Renal cortex interstitium (tissue), 15 donors: ENCODE results near the gene ATXN8OS. TPM values are rescaled to one million over a fixed set of nuclear protein-coding genes. Genes with fewer than 3 reads are reported as not detected.
"Not testable (repeated sequence)": the region's sequence is repeated elsewhere in the genome, so short reads cannot be mapped to it uniquely, and the experiment has no call there.

ENCODE experiments used
- DNase-seq, 11 donors: peaks; one replicate each; pipeline ENCODE4 v3.0.0-alpha.2; 2013; ENCODE audit warnings: low read depth in 9 of 11, low spot score in 4 of 11; ENCODE audit errors: extremely low read depth in 1 of 11
- long read RNA-seq, 16 experiments: transcript quantifications; one replicate each; lab custom pipeline, GENCODE V29; 2026
- polyA plus RNA-seq, 3 donors: library from polyadenylated mRNA; unstranded; fragments of 120-200 nt; gene quantifications; one replicate each; pipeline ENCODE4 v1.2.1, GENCODE V29; 2013; ENCODE audit not compliant: insufficient read length in 3 of 3

The ATXN8OS gene
- under 1 TPM; 0.25 to 0.46 (median 0.44) TPM for polyA plus RNA-seq
- long read RNA-seq, donor 1 = 0 reads
- long read RNA-seq, donor 2 = 0 reads
- long read RNA-seq, donor 3 = 0 reads
- long read RNA-seq, donor 4 = 0 reads
- long read RNA-seq, donor 5 = 0 reads
- long read RNA-seq, donor 6 = 0 reads
- long read RNA-seq, donor 7 = 0 reads
- long read RNA-seq, donor 8 = 0 reads
- long read RNA-seq, donor 9 = 0 reads
- long read RNA-seq, donor 10 = 0 reads
- long read RNA-seq, donor 11 = 0 reads
- long read RNA-seq, donor 12 = 0 reads
- long read RNA-seq, donor 13 = 0 reads
- long read RNA-seq, donor 14 = 0 reads
- long read RNA-seq, donor 15 = 0 reads
- long read RNA-seq, donor 16 = 0 reads

- peak in 6 of 11 donors; percentile 8 to 26 (median 11) for DNase-seq
Measured at GRCh38 chr13:70107498-70108281, at the start of gene ATXN8OS. Gene ATXN8OS (plus strand): TSS chr13:70107826.

DNA sequence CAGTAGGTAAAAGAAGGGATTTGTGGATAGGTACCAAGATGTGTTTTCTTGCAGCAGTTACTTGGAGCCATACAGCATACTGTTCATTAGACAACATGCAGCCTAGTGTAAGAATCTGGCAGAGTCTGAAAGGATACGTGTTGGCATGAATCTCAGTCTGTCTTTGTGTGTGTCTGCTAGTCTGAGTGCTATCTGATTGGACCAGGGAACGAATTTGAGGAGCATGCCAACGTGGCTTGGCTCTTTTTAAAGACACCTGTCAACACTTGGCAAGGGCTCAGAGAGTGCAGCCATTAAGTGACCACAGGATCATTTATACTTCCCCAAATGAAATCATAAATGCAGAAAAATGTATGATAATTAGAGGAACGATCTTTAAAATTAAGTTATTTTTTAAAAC, 27.6 kb upstream of the ATXN8OS start:
- DNase-seq = no peak

- DNase-seq = no peak
Measured at GRCh38 chr13:70087247-70087646, 20.4 kb upstream of the ATXN8OS start.

DNA sequence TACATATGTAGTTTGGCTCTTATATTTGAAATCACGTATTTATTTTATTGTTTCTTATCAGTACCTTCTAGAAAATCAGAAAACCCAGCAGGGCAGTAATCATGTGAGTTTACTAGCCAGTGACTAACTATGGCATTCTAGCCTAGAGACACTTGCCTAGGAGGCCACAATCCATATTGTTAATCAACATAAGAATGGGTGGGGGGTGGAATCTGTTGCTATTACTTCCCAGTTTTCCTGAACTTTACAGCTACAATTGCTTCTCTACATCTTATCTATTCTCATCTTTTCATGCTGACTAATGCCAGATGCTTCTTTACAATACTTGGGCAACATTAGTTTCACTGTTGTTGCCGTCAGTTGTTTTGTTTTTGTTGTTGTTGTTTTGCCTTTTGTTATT, 18.7 kb upstream of the ATXN8OS start:
- DNase-seq = no peak

- DNase-seq = peak in 1 of 11 donors; percentile 2
Measured at GRCh38 chr13:70090036-70090723, 17.4 kb upstream of the ATXN8OS start.

GRCh38 chr13:70098669-70099068, 9.0 kb upstream of the ATXN8OS start:
- DNase-seq = no peak

DNA sequence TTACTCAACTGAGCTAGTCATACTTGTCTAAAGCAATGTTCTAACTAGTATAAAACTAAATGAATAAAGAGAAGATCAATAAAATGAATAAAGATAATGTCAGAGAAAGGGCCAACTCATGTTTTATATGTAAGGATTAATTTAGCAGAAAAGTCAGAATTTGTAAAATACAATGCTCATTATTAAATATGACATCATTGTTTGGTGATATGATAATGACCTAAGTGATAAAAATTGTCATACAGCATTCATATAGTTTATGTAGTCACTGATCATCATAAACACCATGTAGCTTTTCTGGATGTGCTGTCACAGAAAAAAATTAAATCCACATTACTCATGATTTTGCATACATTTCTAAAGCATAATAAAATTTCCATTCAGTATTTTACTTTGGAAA, 3.1 kb upstream of the ATXN8OS start:
- DNase-seq = no peak

- peak in 1 of 11 donors; percentile 0 for DNase-seq
Measured at GRCh38 chr13:70107125-70107497, 515 bp upstream of the ATXN8OS start.

DNA sequence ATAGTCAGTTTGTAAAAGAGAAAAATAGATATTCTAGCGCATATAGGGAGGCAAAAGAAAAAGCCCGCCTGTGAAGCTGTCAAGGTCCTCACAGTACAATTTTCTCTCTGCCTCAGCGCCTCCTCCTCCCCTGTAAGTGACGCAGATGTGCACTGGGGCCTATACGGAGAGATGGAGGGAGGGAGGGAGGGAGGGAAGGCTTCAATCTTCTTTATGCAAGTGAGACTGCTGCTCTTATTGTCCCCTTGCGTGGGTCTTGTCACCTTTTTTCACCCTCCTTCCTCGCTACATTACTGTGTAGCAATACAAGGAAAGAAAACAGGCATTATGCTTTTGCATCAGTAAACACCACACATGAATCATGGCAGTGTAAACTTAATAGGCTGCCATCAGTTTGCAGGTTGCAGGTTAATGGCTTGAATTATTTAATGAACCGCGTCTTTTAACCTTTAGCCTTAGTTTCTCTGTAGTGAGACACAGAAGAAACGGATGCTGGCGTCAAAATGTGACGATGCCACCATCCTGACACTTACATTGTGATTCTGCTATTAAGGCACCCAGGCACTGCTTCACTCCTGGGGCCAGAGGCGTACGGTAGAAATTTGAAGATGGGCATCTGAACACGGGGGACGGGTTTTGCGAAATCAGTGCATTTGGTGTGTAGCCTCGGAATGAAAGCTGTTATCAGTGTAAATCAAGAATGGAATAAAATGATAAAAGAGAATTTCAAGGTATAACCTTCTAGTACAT, 905 bp downstream of the ATXN8OS start, which contains the start of gene KLHL1:
Gene KLHL1, minus strand, starts transcription at position 97 of the 750 bp plus-strand sequence. CDS start 753 bp downstream, outside the sequence.
- DNase-seq = peak in 6 of 11 donors; percentile 6 to 38 (median 22)

DNA sequence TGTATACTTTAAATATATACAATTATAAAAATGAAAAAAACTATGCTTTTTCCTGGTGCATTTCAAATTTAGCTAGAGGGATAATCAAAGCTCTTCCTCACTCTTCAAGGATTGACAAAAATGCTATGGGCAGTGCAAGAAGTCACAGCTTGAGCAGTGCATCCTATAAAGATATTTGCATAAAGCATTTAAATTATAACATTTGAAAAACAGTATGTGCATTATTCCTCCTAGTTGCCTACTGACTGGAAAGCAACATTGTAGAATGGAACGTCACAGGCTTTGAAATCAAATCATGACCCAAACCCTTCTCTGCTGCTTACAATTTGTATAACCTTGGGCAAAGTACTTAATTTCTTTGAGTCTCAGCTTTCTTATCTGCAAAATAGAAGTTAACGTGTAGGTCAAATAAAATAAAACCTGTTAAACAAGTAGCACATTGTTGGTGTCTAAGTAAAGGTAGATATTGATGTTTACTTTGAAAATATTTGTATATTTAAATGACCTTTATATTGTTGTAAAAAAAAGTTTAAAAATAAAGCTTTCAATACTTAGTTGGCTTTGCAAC, 9.8 kb downstream of the ATXN8OS start:
- DNase-seq = no peak

DNA sequence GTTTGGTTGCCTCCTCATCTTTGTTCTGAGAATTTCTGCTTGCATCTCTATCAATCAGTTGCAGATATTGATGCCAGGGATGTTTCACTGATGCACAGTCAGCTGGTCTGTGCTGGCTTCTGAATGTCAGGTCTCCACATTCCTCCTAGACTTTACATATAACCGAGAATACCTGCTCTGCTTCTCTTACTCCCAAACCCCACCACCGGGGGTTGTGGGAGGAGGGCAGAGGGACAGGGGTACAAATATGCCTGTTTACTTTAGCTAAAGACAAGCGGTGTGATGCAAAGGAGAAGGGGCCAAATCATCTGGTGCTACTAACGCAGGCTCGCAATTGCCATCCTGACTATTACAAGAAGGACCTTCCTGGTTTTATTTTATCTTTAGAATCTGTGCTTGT, 18.1 kb downstream of the ATXN8OS start:
- no peak for DNase-seq

DNA sequence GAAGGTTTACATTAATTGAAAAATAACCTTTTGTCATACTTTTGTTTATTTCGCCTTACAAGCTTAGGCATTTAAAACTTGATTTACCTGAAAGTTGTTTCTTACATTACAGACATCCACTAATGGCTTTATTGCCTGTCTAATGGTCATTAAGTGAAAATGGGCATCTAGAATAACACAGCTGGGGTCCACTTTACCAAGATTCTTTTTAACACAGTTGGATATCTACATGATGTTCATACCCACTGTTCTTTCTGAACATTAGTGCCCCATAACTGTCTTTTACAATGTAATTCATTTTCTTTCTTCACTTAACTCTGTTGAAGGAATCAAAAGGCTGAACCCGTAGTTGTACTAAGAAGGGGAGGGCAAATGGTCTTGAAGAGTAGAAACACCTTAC, 20.5 kb downstream of the ATXN8OS start:
- DNase-seq = no peak

DNA sequence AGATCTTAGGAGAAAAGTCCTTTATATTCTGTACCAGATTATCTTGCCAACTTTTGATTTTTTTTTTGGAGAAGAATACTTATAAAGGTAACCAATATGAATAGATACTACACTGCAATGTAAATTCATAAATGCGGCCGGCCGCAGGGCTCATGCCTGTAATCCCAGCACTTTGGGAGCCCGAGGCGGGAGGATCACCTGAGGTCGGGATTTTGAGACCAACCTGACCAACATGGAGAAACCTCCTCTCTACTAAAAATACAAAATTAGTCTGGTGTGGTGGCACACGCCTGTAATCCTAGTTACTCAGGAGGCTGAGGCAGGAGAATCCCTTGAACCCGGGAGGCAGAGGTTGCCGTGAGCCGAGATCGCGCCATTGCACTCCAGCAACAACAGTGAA, 35.0 kb downstream of the ATXN8OS start:
- not testable (repeated sequence) for DNase-seq

DNA sequence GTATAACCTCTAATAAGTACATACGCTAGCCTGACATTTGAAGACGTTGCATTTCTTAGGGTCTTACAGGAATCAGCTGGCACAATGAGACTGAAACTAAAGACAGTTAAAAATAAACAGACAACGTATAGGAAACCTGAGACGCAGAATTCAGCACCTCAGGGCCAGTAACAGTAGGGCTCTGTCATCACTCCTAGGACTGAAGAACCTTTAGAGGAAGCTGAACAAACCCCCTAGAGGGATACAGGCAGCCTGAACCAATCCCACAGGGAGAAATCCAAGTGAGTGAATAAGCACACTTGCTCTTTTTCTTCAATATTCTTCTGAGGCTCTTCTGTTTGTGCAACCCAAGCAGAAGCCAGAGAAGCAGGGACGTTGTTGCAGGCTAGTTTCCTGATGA, 54.5 kb downstream of the ATXN8OS start:
- DNase-seq = peak in 1 of 11 donors; percentile 1

- DNase-seq = no peak
Measured at GRCh38 chr13:70170689-70171088, 63.1 kb downstream of the ATXN8OS start.

GRCh38 chr13:70171151-70171550, 63.5 kb downstream of the ATXN8OS start:
- DNase-seq = no peak

DNA sequence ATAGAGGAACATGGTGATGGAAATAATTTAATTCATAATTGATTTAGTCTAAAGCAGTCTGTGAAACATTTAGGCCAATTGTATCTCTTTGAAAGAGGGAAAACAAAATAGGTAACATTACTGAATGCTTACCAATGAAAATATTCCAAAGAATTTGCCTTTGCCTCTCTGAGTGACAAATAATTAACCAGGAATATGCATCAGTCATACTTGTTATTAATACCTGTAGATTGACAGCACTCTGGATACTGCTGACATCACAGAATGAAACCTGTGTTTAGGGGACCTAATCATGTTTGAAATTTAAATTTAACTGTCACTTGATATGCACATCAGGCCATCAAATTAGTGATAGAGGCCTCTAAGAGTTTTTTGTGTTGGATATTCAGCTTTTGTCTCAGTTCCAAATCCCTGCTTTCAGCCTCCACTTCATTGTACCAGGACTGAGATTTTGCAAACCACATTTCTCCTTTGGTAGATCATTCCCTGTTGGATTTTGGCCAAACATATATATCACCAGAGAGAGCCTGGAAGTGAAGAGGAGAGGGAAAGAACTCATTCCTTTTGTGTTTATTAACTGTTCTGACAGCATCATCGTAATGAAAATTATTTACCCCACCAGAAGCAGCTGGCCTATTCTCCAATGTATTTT, 65.4 kb downstream of the ATXN8OS start:
- DNase-seq = no peak

GRCh38 chr13:70173598-70173959, 66.0 kb downstream of the ATXN8OS start:
- DNase-seq = no peak
